GM23338 (cell line): ENCODE measurements around the gene ATOH8. TPM values are rescaled to one million over a fixed set of nuclear protein-coding genes. Genes with fewer than 3 reads are reported as not detected.

Source experiments
- ATAC-seq: fragments of 200-7000 bp; cut with Tn5 transposase; 3 replicates; pipeline ENCODE4 v1.9.1; 2020
- DNase-seq: peaks from one replicate; pipeline ENCODE4 v3.0.0-alpha.2; 2015; ENCODE audit warnings: low spot score
- H2AFZ ChIP-seq: fragments of 200-600 bp; sonication (generic); 2 replicates; pipeline ENCODE4 v1.8.0; 2016; ENCODE audit warnings: antibody characterized with exemption, mild to moderate bottlenecking, moderate library complexity
- H3F3A ChIP-seq: fragments of 200-600 bp; sonication (generic); replicated peaks from 2 replicates; pipeline ENCODE4 v1.8.0; 2017; ENCODE audit warnings: antibody characterized with exemption, mixed run types, low read depth
- H3K27ac ChIP-seq: fragments of 200-600 bp; sonication (generic); 2 replicates; pipeline ENCODE4 v1.6.1; 2016; ENCODE audit warnings: low read depth
- H3K27me3 ChIP-seq: fragments of 200-600 bp; sonication (generic); 2 replicates; pipeline ENCODE4 v1.8.0; 2016; ENCODE audit warnings: mild to moderate bottlenecking, mixed run types, moderate library complexity; ENCODE audit not compliant: insufficient read depth
- H3K36me3 ChIP-seq: fragments of 200-600 bp; sonication (generic); 2 replicates; pipeline ENCODE4 v1.8.0; 2016; ENCODE audit warnings: mild to moderate bottlenecking; ENCODE audit not compliant: insufficient read depth
- H3K4me1 ChIP-seq: fragments of 200-600 bp; sonication (generic); 2 replicates; pipeline ENCODE4 v1.8.0; 2016; ENCODE audit warnings: mild to moderate bottlenecking, moderate library complexity; ENCODE audit not compliant: insufficient read depth
- H3K4me2 ChIP-seq: fragments of 200-600 bp; sonication (generic); 2 replicates; pipeline ENCODE4 v1.7.1; 2017; ENCODE audit warnings: mixed run types
- H3K4me3 ChIP-seq: fragments of 200-600 bp; sonication (generic); 2 replicates; pipeline ENCODE4 v1.6.1; 2016; ENCODE audit warnings: mixed run types
- H3K79me2 ChIP-seq: fragments of 200-600 bp; sonication (generic); replicated peaks from 2 replicates; pipeline ENCODE4 v1.8.0; 2017; ENCODE audit warnings: mild to moderate bottlenecking; ENCODE audit not compliant: insufficient read depth
- H3K9me2 ChIP-seq: fragments of 200-600 bp; sonication (generic); 2 replicates; pipeline ENCODE4 v1.8.0; 2017; ENCODE audit not compliant: insufficient read depth
- H4K20me1 ChIP-seq: fragments of 200-600 bp; sonication (generic); replicated peaks from 2 replicates; pipeline ENCODE4 v1.8.0; 2017; ENCODE audit warnings: mild to moderate bottlenecking; ENCODE audit not compliant: insufficient read depth
- H3K27ac Mint-ChIP-seq: 2 replicates; pipeline ENCODE4 v1.8.0; 2020; ENCODE audit warnings: inconsistent platforms, mild to moderate bottlenecking, moderate library complexity, mixed read lengths
- H3K27me3 Mint-ChIP-seq: 3 replicates; pipeline ENCODE4 v1.8.0; 2022; ENCODE audit warnings: low read depth, mild to moderate bottlenecking, moderate library complexity, mixed read lengths, inconsistent platforms; ENCODE audit not compliant: insufficient read depth, poor library complexity
- H3K36me3 Mint-ChIP-seq: 3 replicates; pipeline ENCODE4 v1.8.0; 2021; ENCODE audit warnings: low read depth, mild to moderate bottlenecking, inconsistent platforms, moderate library complexity, mixed read lengths
- H3K4me1 Mint-ChIP-seq: 3 replicates; pipeline ENCODE4 v1.8.0; 2020; ENCODE audit warnings: mild to moderate bottlenecking, inconsistent platforms, mixed read lengths
- H3K4me3 Mint-ChIP-seq: 3 replicates; pipeline ENCODE4 v1.8.0; 2021; ENCODE audit warnings: moderate library complexity, mild to moderate bottlenecking, inconsistent platforms, mixed read lengths
- H3K9me3 Mint-ChIP-seq: 3 replicates; pipeline ENCODE4 v1.8.0; 2020; ENCODE audit warnings: moderate library complexity, mild to moderate bottlenecking, inconsistent platforms, mixed read lengths
- CREB1 ChIP-seq: fragments of 250-450 bp; sonication (Bioruptor Pico); IDR thresholded peaks from 2 replicates; pipeline ENCODE4 v1.5.0; 2020; ENCODE audit warnings: low read depth, mild to moderate bottlenecking, moderate library complexity
- CTCF ChIP-seq, 2 experiments: fragments of 200-600 bp in 1 of 2; sonication (generic) in 1 of 2; conservative IDR thresholded peaks; 2 replicates each; pipeline versions ENCODE4 v1.5.1 to v1.6.1; 2016 to 2017; ENCODE audit warnings: antibody characterized with exemption in 2 of 2, low read depth in 2 of 2, mild to moderate bottlenecking in 2 of 2, moderate library complexity in 1 of 2
- NANOG ChIP-seq: IDR thresholded peaks from 2 replicates; pipeline ENCODE4 v1.6.1; 2016; ENCODE audit warnings: antibody characterized with exemption, borderline replicate concordance
- ZNF114 ChIP-seq: fragments of 250-450 bp; sonication (Bioruptor Pico); IDR thresholded peaks from 2 replicates; pipeline ENCODE4 v1.5.0; 2020; ENCODE audit warnings: mild to moderate bottlenecking, moderate library complexity
- ZNF331 ChIP-seq: fragments of 250-450 bp; sonication (Bioruptor Pico); IDR thresholded peaks from 2 replicates; pipeline ENCODE4 v1.5.0; 2020; ENCODE audit warnings: low read depth, mild to moderate bottlenecking, moderate library complexity
- ZNF462 ChIP-seq: fragments of 250-450 bp; sonication (Bioruptor Pico); IDR thresholded peaks from 2 replicates; pipeline ENCODE4 v1.5.0; 2020; ENCODE audit warnings: mild to moderate bottlenecking, moderate library complexity
- polyA plus RNA-seq: library from polyadenylated mRNA; unstranded; fragments of >200 nt; fragmentation: Nextera tagmentation; extraction: Ambion mirVana; gene quantifications from 2 replicates; pipeline ENCODE4 v1.2.1, GENCODE V29; 2016
- total RNA-seq: library from RNA; depleted of rRNA; stranded (reverse); fragments of >200 nt; shearing (Covaris generic); gene quantifications from 2 replicates; pipeline ENCODE4 v1.2.3, GENCODE V29; 2014

Gene ATOH8
- total and polyA plus RNA-seq, 2 experiments from 2014 or later, result 0.11 to 0.97 TPM

- peak overlapping the region; percentile 38; the same call in 1 of the 2 replicates for H3K4me3 ChIP-seq
- DNase-seq, result peak; percentile 74
- no peaks in the 10 kb centered on the region for H3K79me2 ChIP-seq
- H3F3A ChIP-seq, result 0 out of 2 replicates have a peak, but pooled peaks cover 2% of the 10 kb centered on the region
- H3K9me2 ChIP-seq, result no peaks in the 10 kb centered on the region
- H3K27me3 ChIP-seq, result peaks cover 29% of the 10 kb centered on the region
- H4K20me1 ChIP-seq, result no peaks in the 10 kb centered on the region
- H3K27ac ChIP-seq, result no peak overlapping the region
- Mint-ChIP-seq H3K36me3 (no peaks in the 10 kb centered on the region), H3K4me3 (peak overlapping the region; percentile 8; the same call in 2 of the 3 replicates), H3K27me3 (peaks cover 33% of the 10 kb centered on the region), H3K4me1 (peaks cover 58% of the 10 kb centered on the region), H3K9me3 (no peaks in the 10 kb centered on the region), H3K27ac (no peak overlapping the region)
- H3K36me3 ChIP-seq, result no peaks in the 10 kb centered on the region
- H3K4me1 ChIP-seq, result peaks cover 37% of the 10 kb centered on the region
- H2AFZ ChIP-seq, result peak overlapping the region; percentile 82
- H3K4me2 ChIP-seq, result peak overlapping the region; percentile 68
- TF ChIP-seq ZNF462 (CRISPR knock-in tag) (no peak), ZNF331 (CRISPR knock-in tag) (no peak), ZNF114 (CRISPR knock-in tag) (no peak), CTCF (conservative IDR thresholded peaks at IDR 0.05; ENCODE audit: low read depth in 2 of 2) (0 out of 4 replicates have a peak, but pooled peaks have one; percentile 6 to 11), CREB1 (CRISPR knock-in tag) (no peak), NANOG (no peak)
- ATAC-seq, result peak; percentile 61
Observed at GRCh38 chr2:85772019-85772745, 18.4 kb downstream of the ATOH8 start.
